VCaP (cell line): ENCODE data around the gene KCNE4.

ENCODE experiments used
- H3K27ac ChIP-seq: fragments of 450-650 bp; 2 replicates; pipeline ENCODE4 v1.5.1; 2017
- TF ChIP-seq, protein P1 (sequence below): fragments of 450-650 bp; conservative IDR thresholded peaks from 2 replicates; pipeline ENCODE4 v1.5.1; 2017; ENCODE audit warnings: mild to moderate bottlenecking, moderate library complexity

The KCNE4 gene

DNA sequence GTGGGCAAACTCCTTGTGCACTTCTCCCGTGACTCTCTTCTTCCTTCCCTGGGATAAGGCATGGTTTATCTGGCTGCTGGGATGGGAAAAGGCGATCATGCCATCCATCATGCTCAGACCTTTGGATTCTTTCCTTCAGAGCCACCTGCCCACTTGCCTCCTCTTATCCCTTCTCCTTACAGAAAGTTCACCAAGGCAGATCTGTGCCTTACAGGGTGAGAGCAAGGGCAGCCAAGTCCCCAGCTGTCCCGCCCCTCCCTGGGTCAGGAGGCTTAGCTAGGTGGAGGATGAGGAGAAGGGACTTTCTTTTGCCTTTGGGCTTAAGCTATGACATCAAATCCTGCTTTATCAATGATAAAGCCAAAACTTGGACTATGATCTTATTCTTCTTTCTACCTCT, 47.6 kb downstream of the KCNE4 start:
- H3K27ac ChIP-seq, result no peak overlapping the region; the same call in 1 of the 2 replicates
- TF ChIP-seq, protein P1, sequence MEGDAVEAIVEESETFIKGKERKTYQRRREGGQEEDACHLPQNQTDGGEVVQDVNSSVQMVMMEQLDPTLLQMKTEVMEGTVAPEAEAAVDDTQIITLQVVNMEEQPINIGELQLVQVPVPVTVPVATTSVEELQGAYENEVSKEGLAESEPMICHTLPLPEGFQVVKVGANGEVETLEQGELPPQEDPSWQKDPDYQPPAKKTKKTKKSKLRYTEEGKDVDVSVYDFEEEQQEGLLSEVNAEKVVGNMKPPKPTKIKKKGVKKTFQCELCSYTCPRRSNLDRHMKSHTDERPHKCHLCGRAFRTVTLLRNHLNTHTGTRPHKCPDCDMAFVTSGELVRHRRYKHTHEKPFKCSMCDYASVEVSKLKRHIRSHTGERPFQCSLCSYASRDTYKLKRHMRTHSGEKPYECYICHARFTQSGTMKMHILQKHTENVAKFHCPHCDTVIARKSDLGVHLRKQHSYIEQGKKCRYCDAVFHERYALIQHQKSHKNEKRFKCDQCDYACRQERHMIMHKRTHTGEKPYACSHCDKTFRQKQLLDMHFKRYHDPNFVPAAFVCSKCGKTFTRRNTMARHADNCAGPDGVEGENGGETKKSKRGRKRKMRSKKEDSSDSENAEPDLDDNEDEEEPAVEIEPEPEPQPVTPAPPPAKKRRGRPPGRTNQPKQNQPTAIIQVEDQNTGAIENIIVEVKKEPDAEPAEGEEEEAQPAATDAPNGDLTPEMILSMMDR, result no peak

GRCh38 chr2:223100061-223100511, 48.1 kb downstream of the KCNE4 start:
- peak overlapping the region; percentile 10; the same call in 1 of the 2 replicates for H3K27ac ChIP-seq

GRCh38 chr2:223101340-223102039, 49.5 kb downstream of the KCNE4 start:
- TF ChIP-seq, protein P1, result peak; percentile 74

More at GRCh38 chr2:223100061-223100511, 48.1 kb downstream of the KCNE4 start:
- TF ChIP-seq, protein P1, result 0 out of 2 replicates have a peak, but pooled peaks have one; percentile 5

GRCh38 chr2:223102040-223102400, 50.0 kb downstream of the KCNE4 start:
- TF ChIP-seq, protein P1, result peak; percentile 38

More at GRCh38 chr2:223101340-223102039, 49.5 kb downstream of the KCNE4 start:
- no peak overlapping the region for H3K27ac ChIP-seq

GRCh38 chr2:223102450-223102849, 50.5 kb downstream of the KCNE4 start:
- TF ChIP-seq, protein P1, result no peak
- no peak overlapping the region for H3K27ac ChIP-seq

More at GRCh38 chr2:223102040-223102400, 50.0 kb downstream of the KCNE4 start:
- H3K27ac ChIP-seq, result no peak overlapping the region

DNA sequence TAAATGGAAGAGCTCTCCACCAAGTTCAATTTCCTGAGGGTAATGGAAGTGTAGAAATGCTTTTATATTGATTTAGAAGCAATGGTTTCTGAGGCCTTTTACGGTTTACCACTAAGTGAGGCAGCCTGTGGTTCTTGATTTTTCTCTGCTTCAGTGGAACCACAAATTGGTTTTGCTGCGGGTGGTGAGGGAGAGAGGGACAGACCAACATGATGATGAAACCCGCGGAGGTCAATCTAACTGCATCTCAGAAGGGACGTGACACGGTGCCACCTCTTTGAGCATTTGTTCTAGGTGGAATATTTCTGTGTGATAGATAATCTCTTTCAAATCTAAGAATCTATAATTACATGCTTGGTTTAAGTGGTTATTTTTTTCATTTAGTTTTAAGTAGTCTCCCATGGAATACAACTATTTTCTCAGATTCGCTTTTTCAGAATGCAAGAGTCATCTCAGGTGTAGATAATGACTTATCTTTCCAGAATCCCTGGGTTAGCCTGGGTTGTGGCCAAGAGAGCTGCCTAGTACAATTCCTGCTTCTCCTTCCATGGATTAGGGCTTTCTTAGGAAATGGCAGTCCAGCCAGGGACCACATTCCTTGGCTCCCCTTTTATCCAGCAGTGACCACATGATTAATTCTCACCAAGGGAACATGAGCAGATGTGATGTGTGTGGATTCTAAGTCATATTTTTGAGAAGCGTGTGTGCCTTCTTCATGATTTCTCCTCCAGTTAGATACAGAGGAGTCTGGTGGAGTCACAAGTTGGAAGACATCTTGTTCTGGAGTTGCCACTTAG, 52.5 kb downstream of the KCNE4 start:
- TF ChIP-seq, protein P1, result no peak

More for the DNA sequence above, 52.5 kb downstream of the KCNE4 start:
- H3K27ac ChIP-seq, result no peak overlapping the region
